COLO668 (cell line): ENCODE measurements around the gene SYT1.

Source experiments
- DNase-seq: peaks from one replicate; lab custom pipeline; 2025; ENCODE audit not compliant: unreplicated experiment; lab: John Stamatoyannopoulos, UW

Gene SYT1

GRCh38 chr12:79331870-79332269, 467.3 kb downstream of the SYT1 start:
- DNase-seq: no peak

GRCh38 chr12:79333144-79333543, 468.6 kb downstream of the SYT1 start:
- no peak for DNase-seq

- no peak for DNase-seq
Measured at GRCh38 chr12:79337662-79338290, 473.2 kb downstream of the SYT1 start.

GRCh38 chr12:79344855-79345847, 480.6 kb downstream of the SYT1 start:
- DNase-seq: peak; percentile 59

GRCh38 chr12:79347866-79348265, 483.3 kb downstream of the SYT1 start:
- DNase-seq: no peak

- no peak for DNase-seq
Measured at GRCh38 chr12:79351251-79351650, 486.7 kb downstream of the SYT1 start.

- DNase-seq: no peak
Measured at GRCh38 chr12:79356216-79356615, 491.6 kb downstream of the SYT1 start.

- DNase-seq: no peak
Measured at GRCh38 chr12:79357048-79357447, 492.5 kb downstream of the SYT1 start.

GRCh38 chr12:79358716-79359300, 494.2 kb downstream of the SYT1 start:
- DNase-seq: no peak

- no peak for DNase-seq
Measured at GRCh38 chr12:79360286-79360685, 495.7 kb downstream of the SYT1 start.

- DNase-seq: no peak
Measured at GRCh38 chr12:79360936-79361335, 496.4 kb downstream of the SYT1 start.

GRCh38 chr12:79364197-79364596, 499.6 kb downstream of the SYT1 start:
- DNase-seq: no peak

- DNase-seq: no peak
Measured at GRCh38 chr12:79366374-79366773, 501.8 kb downstream of the SYT1 start.

- DNase-seq: no peak
Measured at GRCh38 chr12:79367032-79367589, 502.5 kb downstream of the SYT1 start.

GRCh38 chr12:79370021-79370420, 505.4 kb downstream of the SYT1 start:
- no peak for DNase-seq

- no peak for DNase-seq
Measured at GRCh38 chr12:79371226-79371625, 506.7 kb downstream of the SYT1 start.

- DNase-seq: peak; percentile 36
Measured at GRCh38 chr12:79373896-79374499, 509.4 kb downstream of the SYT1 start.

GRCh38 chr12:79374545-79374944, 510.0 kb downstream of the SYT1 start:
- no peak for DNase-seq

- no peak for DNase-seq
Measured at GRCh38 chr12:79375050-79375449, 510.5 kb downstream of the SYT1 start.

GRCh38 chr12:79378496-79378895, 513.9 kb downstream of the SYT1 start:
- no peak for DNase-seq

- no peak for DNase-seq
Measured at GRCh38 chr12:79380402-79380801, 515.8 kb downstream of the SYT1 start.
